Measurements from ENCODE around the gene HTR4. TPM values are rescaled to one million over a fixed set of nuclear protein-coding genes. Genes with fewer than 3 reads are reported as not detected.

HTR4 gene
- total RNA-seq, 1 donor from 2014 or later: not detected

DNA sequence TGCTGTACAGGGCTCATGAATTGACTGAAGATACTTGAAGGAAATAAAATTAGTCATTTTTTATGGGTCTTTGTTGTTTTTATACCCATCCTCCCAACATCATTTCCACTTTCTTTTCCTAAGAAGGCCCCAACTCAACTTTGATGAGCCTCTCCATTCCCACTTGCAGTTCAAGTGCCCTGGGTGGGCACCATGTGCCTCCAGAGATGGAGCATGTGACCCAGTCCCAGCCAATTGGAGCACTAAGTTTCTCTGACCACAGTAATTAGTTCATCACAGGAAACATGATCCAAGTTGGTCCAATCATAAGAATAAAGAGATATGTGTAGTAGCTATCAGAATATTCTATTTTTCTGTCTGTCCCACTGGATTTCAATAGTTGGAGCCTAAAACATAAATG is 46.9 kb downstream of the HTR4 start:
- DNase-seq: no peak

DNA sequence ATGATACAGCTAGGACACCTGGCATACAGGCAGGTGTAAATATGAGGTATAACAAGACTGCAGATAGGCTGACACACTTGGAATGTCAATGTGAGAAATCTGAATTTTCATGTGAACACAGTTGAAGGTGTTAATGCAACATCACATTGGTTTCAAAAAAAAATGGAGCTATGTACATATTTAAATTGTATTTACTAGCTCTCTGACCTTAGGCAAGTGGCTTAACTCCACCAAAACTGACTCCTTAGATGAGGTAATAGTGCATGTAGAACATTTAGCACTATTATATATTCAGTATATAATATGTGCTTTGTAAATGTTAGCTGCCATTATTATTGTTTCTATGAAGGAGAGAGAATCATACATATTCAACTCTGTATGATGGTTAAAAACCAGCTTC is 48.0 kb downstream of the HTR4 start:
- DNase-seq: no peak

DNA sequence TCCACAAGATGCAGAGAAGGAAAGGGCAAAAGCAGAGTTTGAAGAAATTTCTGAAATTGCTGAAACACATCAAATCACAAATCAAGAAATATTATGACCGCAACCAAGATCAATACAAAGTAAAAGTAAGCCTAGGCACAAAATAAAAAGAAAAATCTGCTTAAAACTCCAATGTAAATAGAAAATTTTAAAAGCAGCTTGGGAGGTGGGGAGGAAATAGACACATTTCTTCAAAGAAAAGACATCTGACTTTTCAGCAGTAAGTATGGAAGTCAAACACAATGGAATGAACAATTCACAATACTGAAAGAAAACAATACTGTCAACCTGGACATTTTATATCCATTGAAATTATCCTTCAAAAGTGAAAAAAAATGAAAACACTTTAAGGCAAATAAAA is 55.1 kb downstream of the HTR4 start:
- DNase-seq: no peak

DNA sequence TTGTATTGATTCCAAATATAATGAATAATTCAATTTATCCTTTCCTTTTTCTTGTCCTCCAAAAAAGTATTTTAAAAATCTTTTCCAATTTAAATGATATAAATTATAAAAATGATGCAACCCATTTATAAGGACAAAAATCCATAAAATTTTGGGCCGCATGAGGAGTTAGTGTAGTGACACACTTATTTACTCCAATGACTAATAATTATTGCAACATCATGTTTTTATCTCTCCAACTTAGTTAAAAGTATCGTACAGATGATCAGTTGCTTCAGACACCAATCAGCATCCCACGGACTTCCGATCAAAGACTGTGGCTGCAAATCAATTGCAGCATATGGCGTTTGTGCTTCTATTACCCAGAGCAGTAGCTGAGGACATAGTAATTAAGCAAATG is 58.6 kb downstream of the HTR4 start:
- no peak for DNase-seq

DNA sequence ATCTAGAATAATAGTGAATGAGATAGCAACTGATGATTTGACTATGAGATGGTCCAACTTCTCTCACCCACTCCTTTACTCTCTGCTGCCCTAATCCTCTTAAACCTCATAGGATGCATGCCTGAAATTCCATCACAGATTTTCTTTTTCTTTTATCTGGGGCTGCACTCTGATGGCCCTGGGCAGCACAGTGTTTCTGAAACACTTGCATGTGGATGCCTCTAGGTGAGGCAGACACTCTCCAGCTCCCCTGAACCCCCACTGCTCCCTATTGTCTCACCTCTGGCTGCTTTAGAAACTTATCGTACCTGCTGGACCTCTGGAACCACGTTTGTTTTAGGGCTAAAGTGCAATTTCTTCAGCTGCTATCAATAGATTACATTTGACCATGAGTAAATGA is 67.5 kb downstream of the HTR4 start:
- no peak for DNase-seq

DNA sequence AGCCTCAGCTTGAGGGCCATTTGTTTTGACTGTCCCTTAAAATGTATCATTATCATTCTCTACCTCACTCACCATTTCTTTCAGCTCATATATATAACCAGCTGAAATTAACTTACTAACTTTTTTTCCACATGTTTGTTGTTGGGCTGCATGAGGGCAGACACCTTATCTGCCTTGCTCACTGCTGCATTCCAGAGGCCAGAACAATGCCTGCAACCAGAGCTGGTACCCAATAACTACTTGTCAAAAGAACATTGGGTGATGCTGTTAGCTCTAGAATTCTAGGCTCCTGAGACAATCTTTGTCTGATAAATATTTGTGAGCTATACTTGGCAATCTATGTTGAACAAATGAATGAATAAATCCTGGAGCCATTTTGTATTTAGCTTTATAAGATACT is 68.3 kb downstream of the HTR4 start:
- no peak for DNase-seq

DNA sequence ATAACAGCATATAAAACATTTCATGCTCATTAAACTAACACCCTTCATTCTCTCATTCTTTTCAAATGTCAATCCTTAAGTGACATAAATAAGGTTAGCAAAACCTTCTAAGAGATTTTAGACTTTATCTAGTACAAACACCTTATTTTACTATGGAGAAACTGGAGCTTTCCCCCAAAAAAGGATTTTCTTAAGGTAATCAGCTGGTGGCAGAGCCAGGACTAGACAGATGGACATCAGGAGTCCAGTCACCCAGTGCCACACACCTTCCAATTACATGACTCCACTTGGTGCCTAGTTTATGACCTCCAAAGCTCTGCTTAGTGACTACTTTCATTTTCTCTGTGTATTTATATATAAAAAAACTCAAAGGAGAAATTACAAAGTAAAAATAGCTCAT is 70.2 kb downstream of the HTR4 start:
- DNase-seq: no peak

DNA sequence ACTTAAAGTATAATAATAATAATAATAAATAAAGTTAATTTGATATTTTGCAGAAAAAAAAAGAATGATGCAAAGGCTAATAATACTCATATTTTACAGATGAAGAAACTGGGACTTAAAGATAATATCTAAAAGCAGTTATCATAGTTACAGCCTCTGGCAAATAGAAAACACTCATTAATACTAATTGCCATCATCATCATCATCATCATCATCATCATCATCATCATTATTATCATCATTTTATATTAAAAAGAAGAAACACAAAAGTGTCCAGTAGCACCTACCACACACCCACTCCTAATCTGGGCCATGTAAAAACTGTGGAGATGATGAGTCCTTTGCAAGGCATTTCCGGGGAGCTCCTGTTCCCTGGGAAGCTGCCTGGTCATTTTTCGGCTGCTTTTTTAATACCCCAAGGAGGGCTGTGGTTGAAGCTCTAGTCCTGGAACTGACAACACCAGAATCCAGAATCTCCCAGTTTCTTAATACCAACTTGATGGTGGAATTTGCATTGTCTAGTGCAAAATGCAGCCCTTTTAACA is 70.8 kb downstream of the HTR4 start:
- DNase-seq: no peak

DNA sequence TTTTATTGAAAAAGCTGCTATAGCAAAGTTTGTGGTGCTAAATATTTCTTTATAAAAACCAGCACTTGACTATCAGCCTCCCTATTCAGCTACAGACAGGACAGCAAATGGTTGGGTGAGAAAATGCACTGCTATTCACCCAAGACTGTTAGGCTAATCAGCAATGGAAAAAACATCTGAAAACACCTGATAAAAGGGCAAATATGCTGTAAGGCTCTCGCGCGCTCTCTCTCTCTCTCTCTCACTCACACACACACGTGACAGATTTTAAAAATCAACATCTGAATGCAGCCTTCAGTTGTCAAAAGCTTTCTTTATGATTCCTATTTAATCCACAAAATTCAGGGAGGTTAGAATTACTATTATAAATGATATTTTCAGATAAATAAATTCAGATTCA is 80.2 kb downstream of the HTR4 start:
- DNase-seq: no peak

DNA sequence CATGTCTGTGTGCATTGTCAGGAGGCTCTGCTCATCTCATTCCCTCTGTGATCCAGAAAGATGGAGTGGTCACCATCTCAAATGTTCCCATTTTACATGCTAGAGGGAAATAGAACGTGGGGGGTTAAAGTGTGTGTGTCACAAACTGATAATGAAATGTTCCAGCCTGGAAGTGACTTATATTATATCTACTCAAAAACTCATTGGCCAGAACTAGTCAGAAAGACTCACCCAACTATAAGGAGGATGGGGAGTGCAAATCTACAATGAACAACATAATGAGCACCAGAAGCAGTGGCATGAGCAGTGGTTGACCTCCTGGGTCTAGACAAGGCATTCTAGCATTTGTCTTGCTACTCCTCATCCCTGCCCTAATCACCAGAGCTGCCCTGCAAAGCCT is 81.0 kb downstream of the HTR4 start:
- no peak for DNase-seq

DNA sequence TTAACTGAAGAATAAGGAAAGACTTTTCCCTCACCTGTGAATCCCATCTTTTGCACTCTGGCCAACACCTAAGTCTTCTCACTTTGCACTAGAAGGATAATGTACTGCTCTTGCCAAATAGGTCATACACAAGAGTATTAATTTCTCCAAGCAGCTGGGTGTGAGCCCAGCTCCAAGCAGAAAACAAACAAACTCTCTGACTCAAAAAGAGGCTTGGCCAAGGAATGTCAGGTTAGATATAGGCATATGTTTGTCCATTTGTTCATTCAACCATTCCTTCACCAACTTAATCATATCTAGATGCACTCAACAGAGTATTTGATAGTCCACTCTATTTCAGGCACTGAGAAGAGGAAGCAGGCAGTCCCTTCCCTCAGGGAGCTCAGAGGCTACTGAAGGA is 84.4 kb downstream of the HTR4 start:
- DNase-seq: no peak

DNA sequence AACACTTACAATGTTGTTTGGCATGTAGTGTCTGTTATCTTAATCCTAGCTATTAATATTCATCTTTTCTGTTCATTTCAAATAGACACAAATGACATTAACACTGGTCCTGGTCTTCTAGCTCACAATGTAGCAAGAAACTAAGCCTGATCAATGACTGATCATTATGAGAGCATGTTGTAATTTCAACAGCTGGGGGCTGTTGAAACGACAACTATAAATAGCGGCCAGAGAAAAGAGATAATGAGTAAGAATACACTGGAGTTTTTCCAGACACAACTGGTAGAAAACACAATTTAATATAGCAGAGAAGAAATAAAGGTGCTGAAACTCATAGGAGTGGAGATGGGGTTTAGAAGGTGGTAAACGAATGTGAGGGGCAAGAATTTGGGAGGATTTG is 89.2 kb downstream of the HTR4 start:
- no peak for DNase-seq

DNA sequence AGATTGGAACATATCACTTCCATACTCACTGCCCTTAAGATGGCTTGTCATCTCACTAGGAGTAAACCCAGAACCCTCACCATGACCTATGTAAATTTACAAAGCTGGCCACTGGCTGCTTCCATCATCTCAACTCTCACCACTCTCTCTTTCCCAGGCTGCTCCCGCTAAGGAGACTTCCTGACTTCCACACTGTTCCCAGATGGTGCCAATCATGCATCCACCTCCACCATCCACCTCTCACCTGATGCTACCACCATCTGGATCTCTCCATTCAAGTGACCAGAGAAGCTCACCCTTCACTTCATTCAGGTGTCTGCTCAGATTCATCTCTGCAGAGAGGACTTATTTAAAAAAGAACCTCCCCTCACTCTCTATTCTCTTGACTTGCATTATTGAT is 91.3 kb downstream of the HTR4 start:
- DNase-seq: no peak

DNA sequence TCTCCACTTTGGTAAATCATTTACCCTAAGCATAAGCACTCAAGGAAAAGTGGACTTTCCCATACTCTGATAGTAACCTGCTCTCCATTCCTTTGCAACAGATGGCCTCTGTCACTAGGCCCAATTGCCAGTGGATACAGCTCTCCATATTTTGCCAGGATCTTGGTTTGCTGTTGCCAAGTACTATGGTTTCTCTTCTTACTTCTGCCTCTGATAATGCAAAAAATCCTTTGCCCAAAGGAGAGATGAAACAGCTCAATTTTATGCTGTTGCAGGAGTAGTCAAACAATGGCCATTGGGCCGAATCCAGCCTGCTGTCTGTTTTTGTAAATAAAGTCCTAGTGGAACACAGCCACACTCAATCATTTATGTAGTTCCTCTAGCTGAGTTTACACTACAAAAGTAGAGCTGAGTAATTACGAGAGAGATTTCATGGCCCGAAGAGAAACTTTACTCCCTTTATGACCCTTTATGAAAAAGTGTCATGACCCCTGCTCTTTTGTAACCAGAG is 92.5 kb downstream of the HTR4 start:
- DNase-seq: peak; percentile 51

DNA sequence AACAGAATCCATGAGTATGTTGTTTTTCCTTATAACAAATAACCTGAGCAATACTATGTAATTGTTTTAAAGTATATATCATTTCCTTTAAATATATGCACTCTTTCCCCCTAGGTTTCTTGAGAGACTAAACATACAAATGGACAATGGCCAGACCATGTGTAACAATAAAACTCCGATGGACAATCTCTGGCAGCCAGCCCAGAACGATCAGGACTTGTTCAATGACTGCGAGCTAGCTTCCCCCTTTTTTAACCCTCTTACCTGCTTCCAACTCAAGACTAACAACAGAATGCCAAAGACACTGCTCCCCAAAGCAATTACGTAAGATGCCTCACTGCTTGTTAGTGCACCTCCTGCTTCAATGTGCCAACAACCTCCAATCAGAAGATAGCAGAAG is 94.9 kb downstream of the HTR4 start:
- DNase-seq: peak; percentile 73

DNA sequence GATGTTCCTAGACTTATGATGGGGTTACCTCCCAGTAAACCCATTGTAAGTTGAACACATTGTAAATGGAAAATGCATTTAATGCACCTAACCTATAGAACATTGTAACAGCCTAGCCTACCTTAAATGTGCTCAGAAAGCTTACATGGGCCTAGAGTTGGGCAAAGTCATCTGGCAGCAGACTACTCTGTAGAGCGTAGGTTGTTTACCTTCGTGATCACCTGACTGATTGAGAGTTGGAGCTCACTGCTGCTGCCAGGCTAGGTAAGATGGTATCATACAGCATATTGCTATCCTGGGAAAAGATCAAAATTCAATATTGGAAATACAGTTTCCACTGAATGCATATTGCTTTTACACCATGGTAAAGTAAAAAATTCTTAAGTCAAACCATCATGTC is 95.4 kb downstream of the HTR4 start:
- DNase-seq: no peak

DNA sequence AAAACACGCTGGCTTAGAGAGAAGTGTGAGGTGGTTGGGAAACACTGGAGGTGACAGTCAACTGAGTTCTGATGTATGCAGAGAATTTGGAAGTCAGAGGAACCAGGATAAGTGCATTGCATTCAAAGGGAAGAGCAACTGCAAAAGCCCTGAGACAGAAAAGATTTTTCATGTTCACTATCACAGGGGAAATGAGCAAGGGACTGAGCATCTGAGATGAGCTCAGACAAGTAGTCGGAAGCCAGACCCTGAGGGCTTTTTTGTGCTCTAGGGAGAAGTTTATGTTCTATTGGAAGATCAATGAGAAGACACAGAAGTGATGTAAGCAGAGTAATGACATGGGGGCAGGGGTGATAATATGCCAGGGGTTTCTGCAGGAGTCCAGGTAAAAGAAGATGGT is 97.5 kb downstream of the HTR4 start:
- DNase-seq: no peak

DNA sequence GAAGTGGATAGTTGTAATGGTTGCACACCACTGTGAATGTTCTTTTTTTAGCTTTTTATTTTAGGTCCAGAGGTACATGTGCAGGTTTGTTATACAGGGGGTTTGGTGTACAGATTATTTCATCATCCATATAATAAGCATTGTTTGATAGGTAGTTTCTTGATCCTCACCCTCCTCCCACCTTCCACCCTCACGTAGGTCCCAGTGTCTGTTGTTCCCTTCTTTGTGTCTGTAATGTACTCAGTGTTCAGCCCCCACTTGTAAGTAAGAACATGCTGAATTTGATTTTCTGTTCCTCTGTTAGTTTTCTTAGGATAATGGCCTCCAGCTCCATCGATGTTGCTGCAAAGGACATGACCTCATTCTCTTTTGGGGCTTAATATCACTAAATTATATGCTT is 99.7 kb downstream of the HTR4 start:
- no peak for DNase-seq

DNA sequence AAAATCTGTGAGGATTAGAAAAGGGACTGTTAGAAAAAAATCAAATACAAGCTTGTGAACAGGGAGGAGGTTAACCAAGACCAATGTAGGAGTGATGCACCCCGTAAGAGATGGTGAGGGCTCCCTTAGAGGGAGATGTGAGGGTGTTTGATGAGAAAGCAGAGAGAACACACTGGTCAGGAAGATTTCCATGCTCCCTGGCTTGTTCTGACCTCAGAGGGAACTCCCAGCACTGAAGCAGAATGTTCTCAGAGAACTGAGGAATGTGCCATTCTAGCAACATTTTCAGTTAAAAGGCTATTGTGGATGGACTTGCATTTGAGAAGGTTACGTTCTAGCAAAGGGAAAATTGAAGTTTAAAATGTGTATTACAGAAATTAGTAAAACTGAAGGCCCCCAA is 110.6 kb downstream of the HTR4 start:
- DNase-seq: no peak

DNA sequence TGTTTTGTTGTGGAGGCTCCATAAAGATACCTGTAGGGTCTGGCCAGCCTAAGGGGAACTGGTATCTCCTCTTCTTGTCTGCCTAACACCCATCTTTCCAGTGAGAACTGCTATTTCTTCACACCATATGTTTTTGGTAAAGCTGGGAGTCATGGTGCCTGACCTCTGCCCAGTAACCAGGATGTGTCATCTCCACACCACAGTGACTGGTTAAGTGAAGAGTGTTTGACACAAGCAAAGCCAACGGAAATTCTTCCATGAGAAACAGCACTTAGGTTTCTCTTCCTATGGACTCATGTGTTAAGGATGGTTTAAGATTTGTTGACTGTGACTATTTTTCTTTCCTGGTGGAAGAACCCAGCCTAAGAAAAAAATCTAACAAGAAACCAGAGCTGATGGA is 111.5 kb downstream of the HTR4 start:
- DNase-seq: no peak

DNA sequence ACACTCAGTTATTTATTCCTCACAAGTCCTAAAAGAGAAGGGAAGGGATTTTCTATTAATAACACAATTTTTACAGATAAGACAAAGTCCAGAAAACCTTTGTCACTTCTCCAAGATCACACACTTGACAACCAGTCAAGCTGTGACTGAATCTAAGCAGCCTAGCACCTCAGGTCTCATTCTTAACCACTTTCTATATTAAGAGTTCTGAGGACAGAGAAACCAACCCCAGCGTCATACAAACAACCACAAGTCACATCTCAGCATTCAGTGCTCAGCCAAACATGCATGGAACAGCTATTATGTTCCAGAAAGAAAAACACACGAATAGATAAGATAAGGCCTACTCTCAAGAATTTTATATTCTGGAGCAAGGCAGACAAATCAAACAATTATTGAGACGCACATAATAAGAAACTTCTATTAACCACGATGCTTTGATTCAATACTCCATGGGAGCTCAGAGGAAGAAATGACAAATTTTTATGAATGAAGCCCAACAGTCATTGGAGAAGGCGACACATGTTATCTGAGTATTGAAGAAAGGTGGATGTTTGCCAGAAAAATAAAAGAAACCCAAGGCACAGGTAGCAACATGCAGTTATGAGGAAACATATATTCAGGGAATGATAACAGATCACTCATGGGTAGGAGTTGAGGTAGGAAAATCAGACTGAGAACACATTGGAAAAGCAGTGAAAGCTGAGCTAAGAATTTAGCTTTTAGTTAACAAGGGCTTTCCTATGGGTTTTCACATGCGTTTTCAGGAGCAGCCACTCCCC is 113.1 kb downstream of the HTR4 start:
- DNase-seq: no peak

DNA sequence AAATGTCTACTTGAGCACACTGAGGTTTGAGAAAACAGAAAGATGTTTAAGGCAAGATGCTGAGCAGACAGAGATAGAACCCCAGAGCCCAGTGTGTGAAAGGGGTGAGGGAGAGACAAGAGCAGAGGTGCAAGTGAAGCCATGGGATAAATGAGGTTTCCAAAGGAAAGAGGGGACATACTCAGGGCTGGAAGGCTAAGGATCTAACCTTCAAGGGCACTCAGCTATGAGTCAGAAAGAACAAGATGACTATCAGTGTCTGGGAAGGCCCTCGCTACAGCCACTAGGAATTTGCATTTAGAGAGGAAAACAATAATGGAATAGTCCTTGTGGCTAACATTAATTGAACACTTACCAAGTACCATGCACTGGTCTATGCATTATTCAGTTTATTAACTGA is 113.7 kb downstream of the HTR4 start:
- DNase-seq: no peak

DNA sequence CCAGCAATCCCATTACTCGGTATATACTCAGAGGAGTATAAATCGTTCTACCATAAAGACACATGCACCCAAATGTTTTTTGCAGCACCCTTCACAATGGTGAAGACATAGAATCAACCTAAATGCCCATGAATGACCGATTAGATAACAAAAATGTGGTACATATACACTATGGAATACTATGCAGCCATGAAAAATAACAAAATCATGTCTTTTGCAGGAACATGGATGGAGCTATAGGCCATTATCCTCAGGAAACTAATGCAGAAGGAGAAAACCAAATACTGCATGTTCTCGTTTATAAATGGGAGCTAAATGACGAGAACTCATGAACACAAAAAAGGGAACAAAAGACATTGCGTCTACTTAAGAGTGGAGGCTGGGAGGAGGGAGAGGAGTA is 114.5 kb downstream of the HTR4 start:
- no peak for DNase-seq

DNA sequence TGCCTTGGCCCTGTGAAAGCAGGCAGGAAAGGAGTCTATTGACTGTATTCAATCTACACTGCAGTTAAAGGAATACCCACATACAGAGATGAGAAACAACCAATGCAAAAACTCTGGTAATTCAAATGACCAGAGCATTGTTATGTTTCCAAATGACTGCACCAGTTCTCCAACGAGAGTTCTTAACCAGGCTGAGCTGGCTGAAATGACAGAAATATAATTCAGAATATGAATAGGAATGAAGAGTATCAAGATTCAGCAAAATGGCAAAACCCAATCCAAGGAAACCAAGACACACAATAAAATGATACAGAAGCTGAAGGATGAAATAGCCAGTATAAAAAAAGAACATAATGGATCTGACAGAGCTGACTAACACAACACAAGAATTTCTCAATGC is 119.1 kb downstream of the HTR4 start:
- no peak for DNase-seq

Data from tongue (tissue), 2 donors.